GM12872 (cell line): ENCODE measurements around the gene NCOA5.

ENCODE experiments used
- CTCF ChIP-seq: IDR thresholded peaks from 3 replicates; pipeline ENCODE4 v1.5.1; 2011; ENCODE audit warnings: low read depth, mild to moderate bottlenecking, low read length, moderate library complexity; ENCODE audit not compliant: insufficient read depth

NCOA5 gene

DNA sequence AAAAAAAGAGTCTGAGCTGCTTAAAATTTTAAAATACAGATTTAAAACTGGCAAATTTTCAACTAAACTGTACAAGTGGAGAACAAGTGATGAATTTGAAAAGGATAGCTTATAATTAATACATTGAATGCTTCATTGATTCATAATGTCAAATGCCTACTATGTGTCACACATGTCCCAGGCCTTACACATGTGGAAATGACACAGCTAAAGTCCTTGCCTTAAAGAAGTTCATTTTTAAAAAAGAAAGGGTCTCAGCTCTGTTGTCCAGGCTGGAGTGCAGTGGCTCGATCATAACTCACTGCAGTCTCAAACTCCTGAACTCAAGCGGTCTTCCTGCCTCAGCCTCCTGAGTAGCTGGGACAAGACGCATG lies 5.0 kb downstream of the NCOA5 start:
- no peak for TF ChIP-seq CTCF

GRCh38 chr20:46083531-46084061 lies 6.2 kb downstream of the NCOA5 start:
- no peak for TF ChIP-seq CTCF

DNA sequence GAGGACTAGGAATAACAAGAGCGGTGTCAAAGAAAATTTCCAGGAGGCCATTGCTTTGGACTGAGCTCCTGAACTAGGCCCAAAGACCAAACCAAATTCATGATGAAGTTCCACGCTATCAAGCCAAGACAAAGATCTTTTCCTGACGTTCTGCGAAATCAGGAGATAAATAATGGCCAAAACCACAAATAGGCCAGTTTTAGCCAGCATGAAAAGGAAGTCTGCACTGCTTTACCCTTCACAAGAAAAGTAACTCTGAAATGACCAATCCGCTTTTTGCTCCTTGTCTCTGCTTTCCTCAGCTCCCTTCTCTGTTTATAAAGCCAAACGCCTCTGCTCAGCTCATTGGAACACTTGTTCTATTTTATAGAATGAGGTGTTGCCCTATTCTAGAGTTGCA lies 6.7 kb downstream of the NCOA5 start:
- TF ChIP-seq CTCF, result no peak

GRCh38 chr20:46081074-46081473 lies 8.7 kb downstream of the NCOA5 start:
- TF ChIP-seq CTCF, result no peak

DNA sequence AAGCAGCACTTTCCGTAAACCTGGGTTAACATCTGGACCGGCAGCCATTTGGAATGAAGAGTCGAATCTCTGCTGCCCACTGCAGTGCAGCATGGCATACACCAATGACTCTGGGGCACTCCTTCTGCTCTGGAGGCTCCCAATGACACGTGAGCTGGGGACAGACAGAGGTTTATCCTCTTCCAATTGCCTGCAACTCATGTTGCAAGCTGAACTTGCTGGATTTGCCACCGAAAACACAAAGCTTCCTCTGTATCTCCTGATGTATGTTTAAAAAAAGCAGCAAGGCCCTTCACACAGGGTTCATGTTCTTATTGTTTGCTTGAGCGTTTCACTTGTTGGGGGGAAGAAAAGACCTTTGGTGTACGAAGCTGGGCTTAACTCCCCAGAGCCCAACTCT lies 10.8 kb downstream of the NCOA5 start:
- no peak for TF ChIP-seq CTCF

DNA sequence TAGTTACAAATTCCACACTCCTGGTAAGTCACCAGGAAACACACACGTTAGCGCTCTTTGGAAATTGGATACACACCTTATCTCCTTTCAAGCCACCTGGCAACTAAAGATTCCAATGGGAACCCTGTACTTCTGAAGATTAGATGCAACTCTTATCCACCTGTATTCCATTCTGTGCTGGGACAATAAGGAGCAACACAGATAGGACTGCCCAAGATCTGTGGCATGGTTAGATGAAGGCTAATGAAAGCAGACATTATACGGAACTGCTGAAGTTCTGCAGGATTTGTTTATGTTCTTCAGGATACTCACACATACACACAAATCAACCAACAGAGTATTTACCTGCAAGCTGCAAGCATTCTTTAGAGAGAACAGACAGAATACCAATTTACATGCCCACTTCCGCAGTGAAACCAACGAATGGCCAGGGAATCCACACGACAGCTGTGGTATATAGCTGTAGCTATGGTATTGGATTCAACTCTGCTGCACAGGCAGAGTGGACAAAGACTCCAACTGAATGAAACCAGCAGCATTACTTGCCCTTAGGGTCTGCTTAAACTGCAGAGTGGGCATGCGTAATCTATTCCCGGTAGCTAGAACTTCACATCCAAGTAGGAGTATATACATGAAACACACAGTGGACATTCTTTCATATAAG lies 12.0 kb downstream of the NCOA5 start:
- TF ChIP-seq CTCF, result no peak

DNA sequence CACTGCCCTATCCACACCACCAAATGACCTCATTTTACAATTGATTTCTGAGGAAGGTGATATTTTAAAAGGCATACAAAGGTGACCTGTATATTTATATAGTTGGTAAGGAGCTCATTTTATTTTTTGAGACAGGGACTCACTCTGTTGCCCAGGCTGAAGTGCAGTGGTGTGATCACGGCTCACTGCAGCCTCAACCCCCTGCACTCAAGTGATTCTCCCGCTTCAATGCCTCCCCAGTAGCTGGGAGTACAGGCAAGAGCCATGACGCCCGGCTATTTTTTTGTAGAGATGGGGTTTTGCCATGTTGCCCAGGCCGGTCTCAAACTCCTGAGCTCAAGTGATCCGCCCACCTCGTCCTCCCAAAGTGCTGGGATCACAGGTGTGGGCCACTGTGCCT lies 13.0 kb downstream of the NCOA5 start:
- no peak for TF ChIP-seq CTCF
